ENCODE results near the gene MGLL. TPM values are rescaled to one million over a fixed set of nuclear protein-coding genes. Genes with fewer than 3 reads are reported as not detected.

Gene MGLL
- total RNA-seq, 1 donor from 2014 or later: 0.97 TPM

- Mint-ChIP-seq H3K27ac (ENCODE audit: unreplicated experiment) (no peak overlapping the region), H3K4me1 (ENCODE audit: unreplicated experiment) (peaks cover 18% of the 10 kb centered on the region), H3K36me3 (ENCODE audit: low read depth, unreplicated experiment) (no peaks in the 10 kb centered on the region), H3K4me3 (ENCODE audit: unreplicated experiment) (no peak overlapping the region), H3K27me3 (ENCODE audit: unreplicated experiment) (no peaks in the 10 kb centered on the region), H3K9me3 (ENCODE audit: unreplicated experiment) (no peaks in the 10 kb centered on the region)
- DNase-seq (ENCODE audit: low spot score): no peak
- TF ChIP-seq CTCF (IDR thresholded peaks at IDR 0.05; ENCODE audit: unreplicated experiment): no peak
Measured at GRCh38 chr3:127640042-127640355, 182.3 kb downstream of the MGLL start.

GRCh38 chr3:127639173-127640041 lies 182.9 kb downstream of the MGLL start:
- Mint-ChIP-seq H3K4me1 (ENCODE audit: unreplicated experiment) (peaks cover 12% of the 10 kb centered on the region), H3K9me3 (ENCODE audit: unreplicated experiment) (no peaks in the 10 kb centered on the region), H3K27me3 (ENCODE audit: unreplicated experiment) (no peaks in the 10 kb centered on the region), H3K4me3 (ENCODE audit: unreplicated experiment) (no peak overlapping the region), H3K36me3 (ENCODE audit: low read depth, unreplicated experiment) (no peaks in the 10 kb centered on the region), H3K27ac (ENCODE audit: unreplicated experiment) (no peak overlapping the region)
- DNase-seq (ENCODE audit: low spot score): no peak
- no peak for TF ChIP-seq CTCF (IDR thresholded peaks at IDR 0.05; ENCODE audit: unreplicated experiment)

Other genes with a start within 250 kb of the MGLL start
- gene TPRA1, start 231.8 kb downstream of the MGLL start, total RNA-seq (ENCODE audit: unreplicated experiment): 36.9 TPM
- gene MCM2, start 224.1 kb downstream of the MGLL start, total RNA-seq (ENCODE audit: unreplicated experiment): 27.8 TPM
- gene PODXL2, start 193.3 kb downstream of the MGLL start, total RNA-seq (ENCODE audit: unreplicated experiment): 16.4 TPM
- 8.7 TPM for gene ABTB1, start 149.6 kb downstream of the MGLL start, total RNA-seq (ENCODE audit: unreplicated experiment)
- gene KBTBD12, start 92.7 kb upstream of the MGLL start, total RNA-seq (ENCODE audit: unreplicated experiment): 0.05 TPM
- gene SEC61A1, start 229.9 kb upstream of the MGLL start, total RNA-seq (ENCODE audit: unreplicated experiment): 296 TPM